GM18867 (cell line): ENCODE results near the gene FBXO31.

ENCODE experiments used
- ATAC-seq: cut with Tn5 transposase; IDR thresholded peaks from one replicate; pipeline ENCODE4 v1.9.1; 2021; ENCODE audit warnings: mild to moderate bottlenecking, moderate library complexity; ENCODE audit not compliant: unreplicated experiment

The FBXO31 gene

GRCh38 chr16:87330646-87331045 lies 52.9 kb downstream of the FBXO31 start:
- ATAC-seq, result no peak

- ATAC-seq, result no peak
These were observed 53.3 kb downstream of the FBXO31 start for GRCh38 chr16:87330257-87330624.

GRCh38 chr16:87329436-87330256 lies 53.9 kb downstream of the FBXO31 start:
- no peak for ATAC-seq

- no peak for ATAC-seq
These were observed 54.7 kb downstream of the FBXO31 start for GRCh38 chr16:87328846-87329245.

GRCh38 chr16:87327798-87328495 lies 55.6 kb downstream of the FBXO31 start:
- ATAC-seq, result no peak

- ATAC-seq, result no peak
These were observed 57.4 kb downstream of the FBXO31 start for GRCh38 chr16:87326151-87326571.

- no peak for ATAC-seq
These were observed 58.1 kb downstream of the FBXO31 start for GRCh38 chr16:87325423-87325858.

GRCh38 chr16:87324411-87325275 lies 58.9 kb downstream of the FBXO31 start:
- no peak for ATAC-seq

- ATAC-seq, result no peak
These were observed 59.7 kb downstream of the FBXO31 start for GRCh38 chr16:87323727-87324410.

- ATAC-seq, result no peak
These were observed 60.5 kb downstream of the FBXO31 start for GRCh38 chr16:87322833-87323726.

- no peak for ATAC-seq
These were observed 61.2 kb downstream of the FBXO31 start for GRCh38 chr16:87322360-87322759.

GRCh38 chr16:87321336-87322107 lies 62.1 kb downstream of the FBXO31 start:
- ATAC-seq, result no peak

- ATAC-seq, result no peak
These were observed 62.9 kb downstream of the FBXO31 start for GRCh38 chr16:87320510-87321227.

- ATAC-seq, result no peak
These were observed 63.5 kb downstream of the FBXO31 start for GRCh38 chr16:87319997-87320491.

GRCh38 chr16:87319011-87319410 lies 64.6 kb downstream of the FBXO31 start:
- ATAC-seq, result no peak

- ATAC-seq, result peak; percentile 18
These were observed 65.6 kb downstream of the FBXO31 start for GRCh38 chr16:87317750-87318644.
